Activated CD8-positive, alpha-beta T cell treated with anti-CD3 and anti-CD28 coated beads for 36 hours (primary cell): Measurements from ENCODE around the gene PPP1R10. TPM values are rescaled to one million over a fixed set of nuclear protein-coding genes. Genes with fewer than 3 reads are reported as not detected.
"Not testable (repeated sequence)": the region's sequence is repeated elsewhere in the genome, so short reads cannot be mapped to it uniquely, and the experiment has no call there.

Source experiments
- ATAC-seq: fragments of 200-7000 bp; cut with Tn5 transposase; one replicate; pipeline ENCODE4 v1.10.0; 2021; ENCODE audit warnings: mild to moderate bottlenecking, moderate library complexity
- CTCF ChIA-PET: fragments of 350-600 bp; sonication (Branson Sonifier 250); formaldehyde crosslinking; loops from one replicate; lab custom pipeline; 2021; ENCODE audit warnings: antibody characterized with exemption; lab: Charles Lee
- POLR2A ChIA-PET: fragments of 350-600 bp; sonication (Branson Sonifier 250); formaldehyde crosslinking; loops from one replicate; lab custom pipeline; 2021; ENCODE audit warnings: antibody characterized with exemption; lab: Charles Lee
- DNase-seq: peaks from one replicate; pipeline ENCODE4 v3.0.0-alpha.2; 2020
- H3K27ac Mint-ChIP-seq: one replicate; pipeline ENCODE4 v1.8.0; 2021; ENCODE audit warnings: mild to moderate bottlenecking, mixed read lengths
- H3K27me3 Mint-ChIP-seq: one replicate; pipeline ENCODE4 v1.8.0; 2021; ENCODE audit warnings: mixed read lengths
- H3K36me3 Mint-ChIP-seq: one replicate; pipeline ENCODE4 v1.8.0; 2021; ENCODE audit warnings: low read depth, mixed read lengths
- H3K4me1 Mint-ChIP-seq: one replicate; pipeline ENCODE4 v1.8.0; 2021; ENCODE audit warnings: low read depth, mixed read lengths
- H3K4me3 Mint-ChIP-seq: one replicate; pipeline ENCODE4 v1.8.0; 2021; ENCODE audit warnings: mild to moderate bottlenecking, moderate library complexity, mixed read lengths
- H3K9me3 Mint-ChIP-seq: one replicate; pipeline ENCODE4 v1.8.0; 2021; ENCODE audit warnings: mixed read lengths
- CTCF ChIP-seq: fragments of 200-600 bp; IDR thresholded peaks from one replicate; pipeline ENCODE4 v1.8.0; 2022; ENCODE audit warnings: antibody characterized with exemption, mild to moderate bottlenecking
- intact Hi-C: fragments of 100-400 bp; cut with micrococcal nuclease; formaldehyde crosslinking; loops from one replicate; pipeline ENCODE4 v1.10.0; 2022
- total RNA-seq, 2 experiments: library from RNA; stranded (reverse); gene quantifications; one replicate each; pipeline ENCODE4 v1.2.3, GENCODE V29; 2021

The PPP1R10 gene
- total RNA-seq, 2 experiments from 2014 or later: 59.0 to 59.8 TPM

- Mint-ChIP-seq H3K36me3 (peaks cover 35% of the 10 kb centered on the region), H3K4me3 (no peak overlapping the region), H3K4me1 (peaks cover 12% of the 10 kb centered on the region), H3K27ac (no peak overlapping the region), H3K27me3 (no peaks in the 10 kb centered on the region), H3K9me3 (no peaks in the 10 kb centered on the region)
- ATAC-seq: no peak
- ChIA-PET POLR2A (interaction anchor here (0.6 to 9.5 kb wide), 14 partner anchors 8 to 231 kb away, joined by 3 to 121 read pairs (median 6); no protein-coding TSS in a partner anchor), CTCF (interaction anchor here (1.0 to 10.1 kb wide), 11 partner anchors 11 to 488 kb away, joined by 4 to 115 read pairs (median 19); no protein-coding TSS in a partner anchor)
- no peak for DNase-seq
- intact Hi-C loops: loop anchor here (5.0 kb wide), 1 partner anchor 112 kb away; the partner anchor contains the start of gene HLA-E
- TF ChIP-seq CTCF: no peak
Measured at GRCh38 chr6:30598912-30599624, 18.0 kb downstream of the PPP1R10 start.

GRCh38 chr6:30597315-30598144 is 19.5 kb downstream of the PPP1R10 start:
- H3K36me3 Mint-ChIP-seq: peaks cover 24% of the 10 kb centered on the region
- intact Hi-C loops: loop anchor here (2.0 to 5.0 kb wide), 2 partner anchors 57 to 110 kb away; partner anchors contain the start of gene HLA-E
- peak overlapping the region; percentile 46 for H3K27ac Mint-ChIP-seq
- not testable (repeated sequence) for H3K9me3 Mint-ChIP-seq, H3K4me1 Mint-ChIP-seq, H3K27me3 Mint-ChIP-seq, H3K4me3 Mint-ChIP-seq
- CTCF ChIA-PET: interaction anchor here (0.6 to 10.1 kb wide), 32 partner anchors 9 to 490 kb away, joined by 3 to 115 read pairs (median 6); partner anchors contain the start of genes ABCF1, DHX16, MRPS18B and PRR3
- POLR2A ChIA-PET: interaction anchor here (0.6 to 9.5 kb wide), 18 partner anchors 12 to 221 kb away, joined by 3 to 121 read pairs (median 4); partner anchors contain the start of genes MRPS18B and PPP1R10
- TF ChIP-seq CTCF: peak; percentile 91
- ATAC-seq: peak; percentile 88
- peak; percentile 92 for DNase-seq

GRCh38 chr6:30592287-30592686 is 24.8 kb downstream of the PPP1R10 start:
- no peaks in the 10 kb centered on the region for H3K9me3 Mint-ChIP-seq
- ChIA-PET POLR2A (interaction anchor here (0.8 to 3.9 kb wide), 7 partner anchors 8 to 106 kb away, joined by 3 to 29 read pairs (median 8); no protein-coding TSS in a partner anchor), CTCF (interaction anchor here (1.1 to 10.1 kb wide), 4 partner anchors 8 to 110 kb away, joined by 3 to 115 read pairs (median 4); no protein-coding TSS in a partner anchor)
- ATAC-seq: no peak
- peaks cover 10% of the 10 kb centered on the region for H3K4me1 Mint-ChIP-seq
- H3K27ac Mint-ChIP-seq: peak overlapping the region; percentile 5
- intact Hi-C loops: no loop called here
- peaks cover 45% of the 10 kb centered on the region for H3K36me3 Mint-ChIP-seq
- no peak for TF ChIP-seq CTCF
- H3K27me3 Mint-ChIP-seq: no peaks in the 10 kb centered on the region
- no peak overlapping the region for H3K4me3 Mint-ChIP-seq
- DNase-seq: no peak

GRCh38 chr6:30591008-30591407 is 26.0 kb downstream of the PPP1R10 start:
- Mint-ChIP-seq H3K9me3 (no peaks in the 10 kb centered on the region), H3K4me3 (no peak overlapping the region), H3K27ac (peak overlapping the region; percentile 53), H3K4me1 (peaks cover 6% of the 10 kb centered on the region), H3K27me3 (no peaks in the 10 kb centered on the region), H3K36me3 (peaks cover 52% of the 10 kb centered on the region)
- intact Hi-C loops: no loop called here
- no peak for TF ChIP-seq CTCF
- ChIA-PET POLR2A (interaction anchor here (0.8 to 3.9 kb wide), 7 partner anchors 9 to 143 kb away, joined by 3 to 29 read pairs (median 6); no protein-coding TSS in a partner anchor), CTCF (interaction anchor here (1.1 to 2.1 kb wide), 7 partner anchors 10 to 138 kb away, joined by 4 to 13 read pairs (median 5); no protein-coding TSS in a partner anchor)
- no peak for ATAC-seq
- no peak for DNase-seq
